Progenitor cell of endocrine pancreas (in vitro differentiated cells): ENCODE measurements around the gene TMC1. TPM values are rescaled to one million over a fixed set of nuclear protein-coding genes. Genes with fewer than 3 reads are reported as not detected.
"Not testable (repeated sequence)": the region's sequence is repeated elsewhere in the genome, so short reads cannot be mapped to it uniquely, and the experiment has no call there.

Experiments used
- DNase-seq: peaks from one replicate; pipeline ENCODE4 v3.0.0; 2021; ENCODE audit warnings: low spot score; ENCODE audit not compliant: unreplicated experiment
- H3K27ac Mint-ChIP-seq: 2 replicates; pipeline ENCODE4 v1.8.0; 2021; ENCODE audit warnings: mild to moderate bottlenecking, moderate library complexity, mixed read lengths
- H3K27me3 Mint-ChIP-seq: 2 replicates; pipeline ENCODE4 v1.8.0; 2021; ENCODE audit warnings: mixed read lengths
- H3K36me3 Mint-ChIP-seq: 2 replicates; pipeline ENCODE4 v1.8.0; 2022; ENCODE audit warnings: mixed read lengths; ENCODE audit not compliant: insufficient read depth
- H3K4me1 Mint-ChIP-seq: 2 replicates; pipeline ENCODE4 v1.8.0; 2021; ENCODE audit warnings: low read depth, mixed read lengths
- H3K4me3 Mint-ChIP-seq: 2 replicates; pipeline ENCODE4 v1.8.0; 2021; ENCODE audit warnings: low read depth, mild to moderate bottlenecking, moderate library complexity, mixed read lengths
- H3K9me3 Mint-ChIP-seq: 2 replicates; pipeline ENCODE4 v1.8.0; 2021; ENCODE audit warnings: low read depth, mixed read lengths
- CTCF ChIP-seq: fragments of 200-600 bp; sonication (generic); IDR thresholded peaks from one replicate; pipeline ENCODE4 v1.5.0; 2021; ENCODE audit warnings: antibody characterized with exemption, mild to moderate bottlenecking; ENCODE audit not compliant: unreplicated experiment
- total RNA-seq: library from RNA; stranded (reverse); gene quantifications from 2 replicates; pipeline ENCODE4 v1.2.1, GENCODE V29; 2021

TMC1 gene
- total RNA-seq, 1 donor from 2014 or later: not detected

DNA sequence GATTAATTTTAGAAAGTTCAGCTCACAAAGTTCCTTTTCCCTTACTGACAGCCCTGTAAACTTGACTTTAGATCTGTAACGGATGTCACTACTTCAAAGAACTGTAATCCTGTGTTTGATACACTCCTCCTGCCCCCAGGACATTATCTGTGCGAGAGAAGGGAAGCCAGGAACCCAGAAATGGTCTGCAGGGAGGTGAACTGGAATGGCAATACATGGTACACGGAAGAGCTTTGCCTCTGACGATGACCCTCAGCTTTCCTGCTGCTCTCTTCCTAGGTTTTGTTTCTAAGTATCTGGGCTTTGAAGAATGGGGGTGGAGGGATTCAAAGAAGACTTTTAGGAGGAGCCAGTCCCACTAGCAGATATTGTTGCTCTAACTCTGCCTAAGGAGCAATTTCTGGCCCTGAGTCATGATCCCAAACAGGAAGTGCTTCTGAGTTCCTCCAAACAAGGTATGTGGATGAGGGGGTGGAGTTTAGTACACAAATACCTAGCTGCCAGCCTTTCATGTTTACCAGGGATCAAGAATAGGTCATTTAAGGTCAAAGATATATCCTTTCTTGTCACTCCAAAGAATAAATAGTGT, 43.4 kb upstream of the TMC1 start:
- no peak for TF ChIP-seq CTCF
- Mint-ChIP-seq H3K9me3 (no peaks in the 10 kb centered on the region), H3K4me3 (no peak overlapping the region), H3K4me1 (peaks cover 16% of the 10 kb centered on the region), H3K27me3 (no peaks in the 10 kb centered on the region), H3K36me3 (no peaks in the 10 kb centered on the region), H3K27ac (peak overlapping the region; percentile 76)
- no peak for DNase-seq

- no peak for TF ChIP-seq CTCF
- H3K4me1 Mint-ChIP-seq: peaks cover 16% of the 10 kb centered on the region
These were observed 42.4 kb upstream of the TMC1 start for GRCh38 chr9:72478966-72479365.

DNA sequence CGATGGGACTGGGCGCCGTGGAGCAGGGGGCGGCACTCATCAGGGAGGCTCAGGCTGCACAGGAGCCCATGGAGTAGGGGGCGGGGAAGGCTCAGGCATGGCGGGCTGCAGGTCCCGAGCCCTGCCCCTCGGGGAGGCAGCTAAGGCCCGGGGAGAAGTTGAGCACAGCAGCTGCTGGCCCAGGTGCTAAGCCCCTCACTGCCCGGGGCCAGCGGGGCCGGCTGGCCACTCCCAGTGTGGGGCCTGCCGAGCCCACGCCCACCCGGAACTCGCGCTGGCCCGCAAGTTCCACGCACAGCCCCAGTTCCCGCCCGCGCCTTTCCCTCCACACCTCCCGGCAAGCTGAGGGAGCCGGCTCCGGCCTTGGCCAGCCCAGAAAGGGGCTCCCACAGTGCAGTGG, 41.1 kb upstream of the TMC1 start:
- not testable (repeated sequence) for H3K4me3 Mint-ChIP-seq, H3K9me3 Mint-ChIP-seq, H3K36me3 Mint-ChIP-seq, H3K27ac Mint-ChIP-seq, H3K27me3 Mint-ChIP-seq, DNase-seq
- H3K4me1 Mint-ChIP-seq: peaks cover 15% of the 10 kb centered on the region

More at GRCh38 chr9:72478966-72479365, 42.4 kb upstream of the TMC1 start:
- no peaks in the 10 kb centered on the region for H3K27me3 Mint-ChIP-seq
- H3K9me3 Mint-ChIP-seq: no peaks in the 10 kb centered on the region
- H3K4me3 Mint-ChIP-seq: no peak overlapping the region
- no peak for DNase-seq
- H3K27ac Mint-ChIP-seq: no peak overlapping the region
- no peaks in the 10 kb centered on the region for H3K36me3 Mint-ChIP-seq

GRCh38 chr9:72480921-72481320, 40.5 kb upstream of the TMC1 start:
- Mint-ChIP-seq H3K27me3 (no peaks in the 10 kb centered on the region), H3K4me3 (no peak overlapping the region), H3K36me3 (no peaks in the 10 kb centered on the region)

GRCh38 chr9:72485821-72486593, 35.4 kb upstream of the TMC1 start:
- Mint-ChIP-seq H3K36me3 (no peaks in the 10 kb centered on the region), H3K27ac (no peak overlapping the region), H3K4me1 (no peaks in the 10 kb centered on the region), H3K4me3 (no peak overlapping the region), H3K27me3 (no peaks in the 10 kb centered on the region), H3K9me3 (peaks cover 3% of the 10 kb centered on the region)
- no peak for DNase-seq
- no peak for TF ChIP-seq CTCF

More at GRCh38 chr9:72480921-72481320, 40.5 kb upstream of the TMC1 start:
- no peak for DNase-seq
- Mint-ChIP-seq H3K27ac (no peak overlapping the region), H3K4me1 (peaks cover 15% of the 10 kb centered on the region), H3K9me3 (peaks cover 3% of the 10 kb centered on the region)
- TF ChIP-seq CTCF: no peak

GRCh38 chr9:72486594-72486955, 34.8 kb upstream of the TMC1 start:
- H3K9me3 Mint-ChIP-seq: peaks cover 3% of the 10 kb centered on the region
- H3K27me3 Mint-ChIP-seq: peaks cover under 1% of the 10 kb centered on the region
- H3K4me1 Mint-ChIP-seq: no peaks in the 10 kb centered on the region
- no peak for DNase-seq
- no peak for TF ChIP-seq CTCF
- no peak overlapping the region for H3K27ac Mint-ChIP-seq
- H3K36me3 Mint-ChIP-seq: no peaks in the 10 kb centered on the region
- no peak overlapping the region for H3K4me3 Mint-ChIP-seq

DNA sequence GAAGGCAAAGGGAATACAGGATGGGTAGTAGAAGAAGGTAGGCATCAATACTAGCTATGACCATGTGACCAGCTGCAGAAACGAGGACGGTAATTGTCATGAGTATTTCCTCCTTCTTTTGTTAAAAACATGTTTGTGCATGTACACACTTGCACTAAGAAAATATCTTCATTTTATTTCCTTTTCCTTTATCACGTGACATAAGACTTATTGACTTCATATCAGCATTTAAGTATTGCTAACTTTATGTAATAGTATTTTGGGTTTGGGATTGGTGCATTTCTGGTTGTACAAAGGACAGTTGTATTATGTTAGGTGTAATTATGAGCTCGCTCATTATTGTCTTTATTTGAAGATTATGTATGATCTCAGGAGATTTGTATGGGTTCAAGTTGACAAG, 33.7 kb upstream of the TMC1 start:
- not testable (repeated sequence) for H3K36me3 Mint-ChIP-seq, DNase-seq, H3K9me3 Mint-ChIP-seq, H3K4me1 Mint-ChIP-seq, H3K4me3 Mint-ChIP-seq, H3K27me3 Mint-ChIP-seq, H3K27ac Mint-ChIP-seq
